ENCODE data around the gene WNK4.

WNK4 gene

GRCh38 chr17:42797067-42798007 lies 16.9 kb downstream of the WNK4 start:
- no peak for DNase-seq (ENCODE audit: low read depth)

- DNase-seq (ENCODE audit: low read depth), result no peak
These were observed 17.6 kb downstream of the WNK4 start for GRCh38 chr17:42798011-42798382.

GRCh38 chr17:42798383-42799380 lies 18.3 kb downstream of the WNK4 start, which contains the start of the genes CNTD1 and COA3:
TSS of gene CNTD1 (plus strand) at chr17:42798861. CDS start at chr17:42799068, 207 bp downstream.
TSS of gene COA3 (minus strand) at chr17:42798704. CDS start at chr17:42798681, 23 bp downstream.
- DNase-seq (ENCODE audit: low read depth), result peak; percentile 74

GRCh38 chr17:42803074-42803883 lies 22.9 kb downstream of the WNK4 start:
- DNase-seq (ENCODE audit: low read depth), result no peak

- DNase-seq (ENCODE audit: low read depth), result no peak
These were observed 24.5 kb downstream of the WNK4 start for GRCh38 chr17:42804918-42805367.

GRCh38 chr17:42806249-42806648 lies 25.8 kb downstream of the WNK4 start:
- DNase-seq (ENCODE audit: low read depth), result no peak

GRCh38 chr17:42809250-42809649 lies 28.8 kb downstream of the WNK4 start:
- no peak for DNase-seq (ENCODE audit: low read depth)

- no peak for DNase-seq (ENCODE audit: low read depth)
These were observed 34.4 kb downstream of the WNK4 start for GRCh38 chr17:42814633-42815399.

GRCh38 chr17:42817866-42818265 lies 37.5 kb downstream of the WNK4 start:
- no peak for DNase-seq (ENCODE audit: low read depth)

- no peak for DNase-seq (ENCODE audit: low read depth)
These were observed 38.0 kb downstream of the WNK4 start for GRCh38 chr17:42818379-42818778.

- DNase-seq (ENCODE audit: low read depth), result peak; percentile 51
These were observed 39.6 kb downstream of the WNK4 start for GRCh38 chr17:42819939-42820535.

GRCh38 chr17:42821176-42821575 lies 40.8 kb downstream of the WNK4 start:
- no peak for DNase-seq (ENCODE audit: low read depth)

GRCh38 chr17:42827472-42827871 lies 47.1 kb downstream of the WNK4 start:
- no peak for DNase-seq (ENCODE audit: low read depth)

- DNase-seq (ENCODE audit: low read depth), result no peak
These were observed 50.6 kb downstream of the WNK4 start for GRCh38 chr17:42830971-42831370.

- DNase-seq (ENCODE audit: low read depth), result no peak
These were observed 52.0 kb downstream of the WNK4 start for GRCh38 chr17:42832213-42832933.

GRCh38 chr17:42832934-42833766 lies 52.7 kb downstream of the WNK4 start, which contains the start of gene PSME3:
TSS of gene PSME3 (plus strand) at chr17:42833397. CDS start at chr17:42833632, 235 bp downstream.
- DNase-seq (ENCODE audit: low read depth), result peak; percentile 84

GRCh38 chr17:42833767-42834422 lies 53.5 kb downstream of the WNK4 start:
- DNase-seq (ENCODE audit: low read depth), result no peak

- no peak for DNase-seq (ENCODE audit: low read depth)
These were observed 55.3 kb downstream of the WNK4 start for GRCh38 chr17:42835732-42836131.

Data from stimulated activated CD8-positive, alpha-beta memory T cell treated with anti-CD3 and anti-CD28 coated beads, Interleukin-4, amount 100 ng/mL, for 24 hours (primary cell).